GM03348 (cell line): ENCODE results near the gene TGFBR3.

Experiments
- DNase-seq: peaks from one replicate; pipeline ENCODE4 v3.0.0; 2012; ENCODE audit warnings: low spot score

Gene TGFBR3

GRCh38 chr1:91826248-91826647 is 59.7 kb downstream of the TGFBR3 start:
- DNase-seq, result no peak

DNA sequence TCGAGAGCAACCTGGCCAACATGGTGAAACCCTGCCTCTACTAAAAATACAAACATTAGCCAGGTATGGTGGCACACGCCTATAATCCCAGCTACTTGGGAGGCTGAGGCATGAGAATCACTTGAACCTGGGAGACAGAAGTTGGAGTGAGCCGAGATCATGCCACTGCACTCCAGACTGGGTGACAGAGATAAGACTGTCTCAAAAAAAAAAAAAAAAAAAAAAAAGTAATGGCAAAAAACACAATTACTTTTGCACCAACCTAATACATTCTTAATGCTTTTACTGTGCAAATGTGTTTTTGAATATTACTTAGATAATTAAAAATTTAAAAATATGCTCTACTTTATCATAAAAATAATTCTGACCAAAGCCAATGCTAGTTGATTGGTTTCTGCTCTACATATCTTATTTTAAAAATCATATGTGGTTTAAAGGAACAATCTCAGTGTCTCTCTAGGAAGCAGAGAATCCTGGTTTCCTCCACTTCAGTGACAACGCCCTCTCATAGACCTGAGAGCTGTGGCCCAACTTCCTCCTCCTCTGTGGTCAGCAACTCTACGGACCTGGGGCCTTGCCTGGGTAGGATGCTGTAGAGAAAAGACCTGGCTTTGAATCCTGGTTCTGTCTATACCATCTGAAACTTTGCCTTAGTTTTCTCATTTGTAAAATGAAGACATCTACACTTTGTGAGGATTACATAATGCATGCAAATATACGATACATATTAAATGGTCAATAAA is 64.7 kb downstream of the TGFBR3 start:
- no peak for DNase-seq

DNA sequence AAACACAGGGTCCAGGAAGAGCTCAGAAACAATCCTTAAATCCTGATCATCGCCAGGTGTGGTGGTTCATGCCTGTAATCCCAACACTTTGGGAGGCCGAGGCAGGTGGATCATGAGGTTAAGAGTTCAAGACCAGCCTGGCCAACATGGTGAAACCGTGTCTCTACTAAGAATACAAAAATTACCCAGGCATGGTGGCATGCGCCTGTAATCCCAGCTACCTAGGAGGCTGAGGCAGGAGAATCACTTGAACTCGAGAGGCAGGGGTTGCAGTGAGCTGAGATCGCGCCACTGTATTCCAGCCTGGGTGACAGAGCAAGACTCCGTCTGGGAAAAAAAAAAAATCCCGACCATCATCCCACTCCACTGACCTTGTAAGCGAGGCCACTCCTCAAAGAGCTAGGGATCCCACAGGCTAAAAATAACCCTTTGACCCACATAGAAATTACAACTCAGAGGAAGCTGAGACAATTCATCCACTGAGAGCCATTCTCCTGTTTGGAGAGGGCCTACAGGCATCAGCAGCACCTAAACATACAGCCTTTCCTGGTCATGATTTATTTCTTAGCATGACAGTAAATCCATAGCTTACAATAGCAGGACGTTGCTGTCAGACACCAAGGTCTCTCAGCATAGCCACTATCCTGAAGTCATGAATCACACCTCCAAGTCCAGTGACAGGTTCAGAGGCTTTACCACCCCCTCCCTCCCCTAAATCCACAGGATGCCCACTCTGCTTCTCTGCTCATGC is 66.7 kb downstream of the TGFBR3 start:
- no peak for DNase-seq

DNA sequence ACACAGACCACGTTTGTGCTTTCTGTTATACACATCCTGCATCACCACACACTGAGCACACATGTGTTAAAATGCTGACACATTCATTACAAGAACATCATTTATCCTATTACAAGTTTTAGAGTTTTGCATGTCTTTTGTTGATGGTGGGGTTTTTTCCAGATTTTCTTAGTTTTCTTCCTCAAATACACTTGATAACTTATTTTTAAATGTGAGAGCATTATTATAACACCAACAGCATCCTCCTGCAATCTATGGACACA is 67.3 kb downstream of the TGFBR3 start:
- DNase-seq, result no peak

GRCh38 chr1:91817211-91817905 is 68.6 kb downstream of the TGFBR3 start:
- no peak for DNase-seq

GRCh38 chr1:91816031-91816430 is 69.9 kb downstream of the TGFBR3 start:
- no peak for DNase-seq

- no peak for DNase-seq
Measured at GRCh38 chr1:91814448-91814847, 71.5 kb downstream of the TGFBR3 start.

- no peak for DNase-seq
Measured at GRCh38 chr1:91813813-91814212, 72.1 kb downstream of the TGFBR3 start.

DNA sequence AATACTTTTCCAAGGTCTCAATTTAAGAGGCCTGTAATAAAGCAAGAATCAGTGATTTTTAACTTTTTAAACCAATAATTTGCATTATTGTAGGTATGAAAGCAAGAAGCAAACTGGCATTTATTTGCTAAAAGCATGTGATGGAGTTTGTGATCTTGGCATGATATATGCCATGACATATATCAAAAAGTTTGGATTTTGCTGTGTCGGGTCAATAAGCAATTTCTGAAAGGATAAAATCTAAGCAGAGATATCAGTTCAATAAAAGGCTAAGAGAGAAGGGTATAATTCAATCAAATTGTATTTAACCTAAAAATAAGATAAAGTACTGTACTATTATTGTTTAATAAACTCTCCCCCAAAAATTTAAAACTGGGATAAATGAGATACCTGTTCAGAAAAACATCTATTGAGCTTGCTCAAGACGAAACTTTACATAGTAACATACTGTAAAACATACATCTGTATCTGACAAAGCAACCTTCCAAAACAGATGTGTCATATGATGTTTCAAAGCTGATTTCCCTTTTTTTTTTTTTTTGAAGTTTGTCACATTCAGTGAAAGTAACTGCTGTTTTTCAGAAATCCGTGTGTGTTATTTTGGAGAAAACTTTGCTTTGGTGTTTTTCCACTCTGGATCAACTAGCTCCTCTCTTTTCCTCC is 74.5 kb downstream of the TGFBR3 start:
- DNase-seq, result no peak

DNA sequence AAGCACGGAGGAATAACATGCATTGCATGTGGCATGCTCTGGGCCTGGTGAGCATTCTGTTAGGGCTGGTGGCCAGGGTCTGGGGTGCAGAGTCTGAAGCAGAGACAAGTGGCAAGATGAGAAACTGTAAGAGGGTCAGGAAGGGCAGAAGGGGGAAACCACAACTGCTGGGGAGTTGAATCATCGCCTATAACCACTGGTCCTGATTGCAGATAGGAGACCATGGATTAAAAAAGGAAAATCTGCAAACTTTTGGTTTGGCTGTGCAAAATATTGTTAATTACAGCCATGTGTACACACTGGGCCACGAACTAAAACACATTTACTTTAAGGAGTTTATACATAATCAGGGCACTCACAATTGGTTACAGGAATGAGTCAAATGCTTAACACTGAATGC is 76.6 kb downstream of the TGFBR3 start:
- peak; percentile 45 for DNase-seq

DNA sequence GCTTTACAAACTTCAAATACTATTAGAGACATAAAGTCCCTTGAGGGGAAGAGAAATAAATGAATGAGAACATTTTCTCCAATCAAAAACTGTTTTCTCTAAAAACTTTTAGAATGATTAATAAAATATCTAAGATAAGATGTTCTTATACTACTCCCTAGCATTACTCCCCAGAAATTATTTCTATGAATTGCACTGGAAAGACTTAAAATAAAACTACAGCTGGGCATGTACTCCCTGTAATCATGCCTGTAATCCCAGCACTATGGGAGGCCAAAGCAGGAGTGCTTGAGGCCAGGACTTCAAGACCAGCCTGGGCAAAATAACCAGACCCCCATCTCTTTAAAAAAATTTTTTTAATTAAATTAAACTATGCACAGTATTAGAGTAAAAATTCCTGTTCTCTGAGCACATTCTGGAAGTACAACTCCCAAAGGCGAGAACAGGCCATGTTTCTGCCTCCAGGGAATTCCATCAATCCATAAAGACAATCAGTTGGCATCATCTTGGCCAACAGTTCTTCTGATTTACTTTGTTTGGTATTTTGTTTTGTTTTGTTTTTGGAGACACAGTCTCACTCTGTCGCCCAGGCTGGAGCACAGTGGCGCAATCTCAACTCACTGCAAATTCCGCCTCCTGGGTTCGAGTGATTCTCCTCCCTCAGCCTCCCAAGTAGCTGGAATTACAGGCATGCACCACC is 77.9 kb downstream of the TGFBR3 start:
- DNase-seq, result no peak

DNA sequence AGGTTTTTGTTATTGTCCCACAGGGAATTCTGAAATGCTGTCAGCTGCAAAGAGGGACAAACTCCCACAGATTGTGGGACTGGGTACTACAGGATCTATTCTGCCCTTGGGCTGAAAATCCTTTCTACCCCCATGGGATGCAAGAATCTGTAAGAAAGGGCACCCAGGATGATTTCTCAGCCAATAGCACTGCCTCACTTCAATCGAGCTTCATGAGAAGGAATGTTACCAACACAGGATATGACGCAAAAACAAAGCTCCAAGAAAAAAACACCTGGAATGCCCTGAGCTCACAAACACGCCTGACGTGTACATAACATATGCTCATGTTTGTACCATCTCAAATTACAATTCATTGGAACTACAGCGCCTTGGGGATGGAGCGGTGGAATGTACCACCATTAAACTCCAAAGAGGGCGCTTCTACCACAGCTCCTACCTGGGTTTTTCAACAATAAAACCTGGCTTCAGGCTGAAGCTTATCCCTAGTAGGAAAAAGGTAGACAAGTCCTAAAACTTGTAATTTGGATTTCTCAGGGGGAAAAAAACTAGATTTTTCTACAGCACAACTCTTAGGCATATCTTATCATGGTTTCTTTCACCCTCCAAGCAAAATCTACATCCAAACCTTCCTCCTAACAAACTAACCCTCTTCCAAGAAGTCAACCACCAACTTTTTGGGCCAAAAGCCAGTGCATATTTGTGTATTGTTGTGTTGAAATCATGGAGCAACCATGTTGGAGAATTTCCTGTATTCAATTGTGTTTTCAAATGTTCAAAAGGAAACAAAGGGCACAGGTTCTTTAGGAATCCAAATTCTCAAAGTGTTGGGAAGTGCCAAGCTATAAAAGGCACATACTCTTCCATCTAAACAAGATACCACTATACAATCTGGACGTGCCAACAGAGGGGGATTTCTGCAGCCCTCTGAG is 78.9 kb downstream of the TGFBR3 start:
- peak; percentile 67 for DNase-seq

DNA sequence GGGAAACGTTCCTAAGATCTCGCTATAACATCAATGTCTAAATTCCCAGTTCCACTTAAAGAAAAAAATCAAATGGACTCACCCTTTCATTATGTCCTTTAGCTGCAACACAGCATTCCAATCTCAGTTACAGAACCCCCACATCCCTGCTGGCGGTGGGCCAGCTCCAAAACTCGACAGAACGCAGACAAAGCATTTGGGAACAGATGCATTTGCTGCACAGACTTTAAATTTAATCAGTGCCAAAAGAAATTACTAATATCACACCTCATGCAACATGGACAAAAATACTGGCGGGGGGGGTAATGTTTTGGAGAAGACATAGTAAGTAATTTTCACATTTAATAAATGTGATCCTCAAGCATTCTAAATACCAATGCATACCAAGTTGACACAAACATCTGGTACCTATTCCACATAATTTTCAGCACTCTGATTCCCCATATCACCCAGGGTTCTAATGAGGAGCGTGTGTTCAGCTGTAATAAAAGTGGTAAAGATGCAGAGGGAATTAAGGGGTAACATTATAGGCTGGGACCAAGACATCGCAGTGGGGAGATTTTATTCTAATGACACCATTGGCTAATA is 79.7 kb downstream of the TGFBR3 start:
- no peak for DNase-seq

DNA sequence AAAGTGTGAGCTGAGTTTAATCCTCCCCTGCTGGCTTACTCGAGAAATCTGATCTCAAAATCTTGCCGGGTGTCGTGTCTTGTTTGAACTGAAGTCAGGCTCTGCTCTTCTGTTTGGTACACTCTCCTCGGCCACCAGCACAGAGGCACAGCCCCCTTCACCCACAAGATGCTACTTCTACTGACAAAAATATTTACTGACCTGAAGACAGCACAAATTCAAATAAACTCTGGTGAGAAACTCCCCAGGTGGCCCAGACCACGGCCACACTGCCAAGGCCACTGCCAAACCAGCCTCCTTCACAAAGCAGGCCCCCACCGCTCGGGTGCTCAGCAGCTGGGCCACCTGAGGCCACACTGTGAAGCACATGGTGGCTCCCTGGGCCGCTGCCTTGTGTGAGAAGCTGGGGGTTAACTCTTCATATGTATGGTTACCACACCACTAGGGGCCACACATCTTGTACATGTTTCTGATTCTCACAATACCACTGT is 80.6 kb downstream of the TGFBR3 start:
- DNase-seq, result no peak

GRCh38 chr1:91804546-91805023 is 81.4 kb downstream of the TGFBR3 start:
- no peak for DNase-seq

- no peak for DNase-seq
Measured at GRCh38 chr1:91803847-91804545, 82.0 kb downstream of the TGFBR3 start.

DNA sequence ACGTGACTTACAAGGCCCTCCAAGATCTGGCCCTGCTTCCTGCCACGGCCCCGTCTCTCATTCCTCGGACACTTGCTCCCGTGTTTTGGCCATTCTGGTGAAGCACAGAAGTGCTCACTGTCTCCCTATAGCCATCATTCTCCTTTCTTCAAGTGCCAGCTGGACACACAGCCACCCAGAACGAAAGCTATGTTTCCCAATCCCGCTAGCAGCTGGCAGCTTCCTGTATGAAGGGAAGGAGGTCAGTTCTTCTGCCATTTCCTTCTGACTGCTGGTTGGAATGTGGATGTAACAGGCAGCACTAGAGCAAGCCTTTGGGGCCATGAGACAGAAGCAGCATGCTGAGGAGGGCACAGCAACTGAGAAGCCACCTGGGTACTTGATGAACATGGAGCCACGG is 82.8 kb downstream of the TGFBR3 start:
- no peak for DNase-seq

GRCh38 chr1:91801496-91802115 is 84.3 kb downstream of the TGFBR3 start:
- no peak for DNase-seq

GRCh38 chr1:91799863-91800262 is 86.1 kb downstream of the TGFBR3 start:
- DNase-seq, result no peak
